GM12878 (cell line): Measurements from ENCODE around the gene RPL22. TPM values are rescaled to one million over a fixed set of nuclear protein-coding genes. Genes with fewer than 3 reads are reported as not detected.

Experiments used
- ATAC-seq: fragments of 200-7000 bp; cut with Tn5 transposase; 3 replicates; pipeline ENCODE4 v1.9.1; 2020; ENCODE audit warnings: mild to moderate bottlenecking, moderate library complexity
- BruUV-seq: library from RNA; stranded (reverse); fragments of 400-500 nt; replicated peaks from 2 replicates; lab custom pipeline; 2021; lab: Mats Ljungman, UMichigan
- CTCF ChIA-PET: fragments of 300-600 bp; sonication (Branson Sonifier 250); formaldehyde crosslinking; extraction: SDS; loops from one replicate; lab custom pipeline; 2021; ENCODE audit warnings: inconsistent platforms; lab: Yijun Ruan, JAX
- POLR2A ChIA-PET: fragments of 350-600 bp; formaldehyde crosslinking; extraction: SDS; loops from one replicate; lab custom pipeline; 2021; ENCODE audit warnings: inconsistent platforms; lab: Charles Lee
- RAD21 ChIA-PET: fragments of 300-600 bp; sonication (Branson Sonifier 250); formaldehyde crosslinking; loops from one replicate; lab custom pipeline; 2023; ENCODE audit warnings: antibody characterized with exemption; ENCODE audit not compliant: unreplicated experiment; lab: Charles Lee
- SMC1A ChIA-PET: fragments of 300-600 bp; sonication (Branson Sonifier 250); formaldehyde crosslinking; loops from one replicate; lab custom pipeline; 2023; ENCODE audit not compliant: unreplicated experiment, uncharacterized antibody; lab: Charles Lee
- DNase-seq: peaks from one replicate; pipeline ENCODE4 v3.0.0-alpha.2; 2011; ENCODE audit warnings: low read depth, low spot score
- FAIRE-seq: peaks from 3 replicates; lab custom pipeline; 2011; peaks lifted over from hg19 to GRCh38; lab: Jason Lieb, UNC
- H2AFZ ChIP-seq: 2 replicates; pipeline ENCODE4 v1.6.0; 2011; ENCODE audit warnings: low read depth, low read length, control low read depth; ENCODE audit not compliant: control insufficient read depth
- H3K27ac ChIP-seq: 2 replicates; pipeline ENCODE4 v1.5.1; 2011; ENCODE audit warnings: control low read depth; ENCODE audit not compliant: control insufficient read depth, insufficient read depth
- H3K27me3 ChIP-seq, 2 experiments: replicated peaks in 1 of 2; 2 replicates each; pipeline versions ENCODE4 v1.6.0 to v1.6.1; 2011; ENCODE audit warnings: low read length in 1 of 2; ENCODE audit not compliant: control insufficient read depth in 2 of 2, insufficient read depth in 2 of 2
- H3K36me3 ChIP-seq, 2 experiments: 2 replicates each; pipeline ENCODE4 v1.5.1; 2011; ENCODE audit warnings: low read length in 1 of 2; ENCODE audit not compliant: control insufficient read depth in 2 of 2, insufficient read depth in 2 of 2
- H3K4me1 ChIP-seq: 2 replicates; pipeline ENCODE4 v1.6.1; 2011; ENCODE audit warnings: mild to moderate bottlenecking, low read length, moderate library complexity, mixed read lengths; ENCODE audit not compliant: control insufficient read depth, insufficient read depth
- H3K4me2 ChIP-seq: 2 replicates; pipeline ENCODE4 v1.6.0; 2011; ENCODE audit warnings: control low read depth; ENCODE audit not compliant: control insufficient read depth, insufficient read depth
- H3K4me3 ChIP-seq: fragments of 200-600 bp; sonication (generic); 2 replicates; pipeline ENCODE4 v1.5.1; 2016
- H3K79me2 ChIP-seq: 2 replicates; pipeline ENCODE4 v1.6.0; 2011; ENCODE audit warnings: low read length; ENCODE audit not compliant: control insufficient read depth, insufficient read depth
- H3K9ac ChIP-seq: 2 replicates; pipeline ENCODE4 v1.8.0; 2011; ENCODE audit warnings: low read length, control low read depth, mixed read lengths; ENCODE audit not compliant: control insufficient read depth, insufficient read depth
- H3K9me3 ChIP-seq: replicated peaks from 3 replicates; pipeline ENCODE4 v1.5.1; 2011; ENCODE audit warnings: mild to moderate bottlenecking, low read length; ENCODE audit not compliant: control insufficient read depth, insufficient read depth
- H4K20me1 ChIP-seq: 2 replicates; pipeline ENCODE4 v1.6.0; 2011; ENCODE audit not compliant: control insufficient read depth, insufficient read depth
- CBX3 ChIP-seq: fragments of 200-600 bp; sonication (generic); IDR thresholded peaks from 2 replicates; pipeline ENCODE4 v1.6.1; 2016; ENCODE audit warnings: low read depth, borderline replicate concordance
- CHD2 ChIP-seq: IDR thresholded peaks from 2 replicates; pipeline ENCODE4 v1.6.1; 2011; ENCODE audit warnings: low read depth, low read length, improper control_type of control experiment, borderline replicate concordance
- CREB1 ChIP-seq: IDR thresholded peaks from 2 replicates; pipeline ENCODE4 v1.6.1; 2012; ENCODE audit warnings: low read depth, mild to moderate bottlenecking, inconsistent platforms
- EZH2 ChIP-seq: IDR thresholded peaks from 2 replicates; pipeline ENCODE4 v1.6.1; 2012; ENCODE audit warnings: low read depth, mild to moderate bottlenecking, control low read depth, inconsistent platforms, low read length, borderline replicate concordance; ENCODE audit not compliant: control insufficient read depth
- FOXM1 ChIP-seq: IDR thresholded peaks from 2 replicates; pipeline ENCODE4 v1.6.1; 2012; ENCODE audit warnings: low read depth, mild to moderate bottlenecking, inconsistent platforms, low read length, moderate library complexity
- HDAC2 ChIP-seq: fragments of 200-600 bp; sonication (generic); IDR thresholded peaks from 2 replicates; pipeline ENCODE4 v1.6.1; 2017
- IKZF2 ChIP-seq, 2 experiments: fragments of 450-650 bp; IDR thresholded peaks; 2 replicates each; pipeline ENCODE4 v1.6.1; 2017; ENCODE audit warnings: mild to moderate bottlenecking in 2 of 2, moderate library complexity in 2 of 2
- KDM1A ChIP-seq: fragments of 200-600 bp; sonication (generic); IDR thresholded peaks from 2 replicates; pipeline ENCODE4 v1.6.1; 2016; ENCODE audit warnings: borderline replicate concordance
- KLF5 ChIP-seq: fragments of 450-650 bp; IDR thresholded peaks from 2 replicates; pipeline ENCODE4 v1.6.1; 2014; ENCODE audit warnings: mild to moderate bottlenecking; ENCODE audit not compliant: partially characterized antibody
- LARP7 ChIP-seq: fragments of 450-650 bp; IDR thresholded peaks from 2 replicates; pipeline ENCODE4 v1.6.1; 2017; ENCODE audit warnings: mild to moderate bottlenecking
- MLLT1 ChIP-seq: fragments of 450-650 bp; IDR thresholded peaks from 2 replicates; pipeline ENCODE4 v1.6.1; 2016; ENCODE audit warnings: mild to moderate bottlenecking
- NFYB ChIP-seq: IDR thresholded peaks from 2 replicates; pipeline ENCODE4 v1.6.1; 2011; ENCODE audit warnings: low read depth, mild to moderate bottlenecking, low read length, improper control_type of control experiment, moderate library complexity; ENCODE audit not compliant: insufficient read depth
- NR2C1 ChIP-seq: fragments of 450-650 bp; IDR thresholded peaks from 2 replicates; pipeline ENCODE4 v1.6.1; 2017; ENCODE audit warnings: antibody characterized with exemption, mild to moderate bottlenecking, moderate library complexity
- SMAD5 ChIP-seq: IDR thresholded peaks from 2 replicates; pipeline ENCODE4 v1.6.1; 2016; ENCODE audit warnings: antibody characterized with exemption, low read depth
- SMC3 ChIP-seq: IDR thresholded peaks from 2 replicates; pipeline ENCODE4 v1.6.1; 2011; ENCODE audit warnings: low read length, improper control_type of control experiment, borderline replicate concordance
- SREBF1 ChIP-seq: IDR thresholded peaks from 2 replicates; pipeline ENCODE4 v1.6.1; 2012; ENCODE audit warnings: mild to moderate bottlenecking, low read length
- ZNF207 ChIP-seq: fragments of 450-650 bp; IDR thresholded peaks from 2 replicates; pipeline ENCODE4 v1.6.1; 2014; ENCODE audit warnings: antibody characterized with exemption, mild to moderate bottlenecking, borderline replicate concordance
- ZNF274 ChIP-seq: IDR thresholded peaks from one replicate; pipeline ENCODE4 v1.8.0; 2011; ENCODE audit not compliant: insufficient read length, insufficient read depth
- ZNF622 ChIP-seq: fragments of 450-650 bp; IDR thresholded peaks from 2 replicates; pipeline ENCODE4 v1.6.1; 2017; ENCODE audit warnings: mild to moderate bottlenecking, inconsistent platforms
- WGBS: methylation state at CpG from one replicate; pipeline ENCODE4 v1.1.6; 2016; ENCODE audit warnings: low lambda C conversion rate; ENCODE audit not compliant: insufficient replicate concordance, insufficient coverage; ENCODE audit errors: missing lambda C conversion rate; 5-methylcytosine and 5-hydroxymethylcytosine counted together
- in situ Hi-C: fragments of 300-500 bp; cut with MboI; formaldehyde crosslinking; loops from 9 replicates; pipeline ENCODE4 v1.14.3; 2018; ENCODE audit warnings: mixed read lengths
- intact Hi-C: fragments of 100-400 bp; cut with micrococcal nuclease; formaldehyde crosslinking; loops from one replicate; pipeline ENCODE4 v1.14.2; 2022; ENCODE audit not compliant: unreplicated experiment
- polyA plus RNA-seq, 11 experiments: library from polyadenylated mRNA; depleted of rRNA in 4 of 11; unstranded in 6 of 11; stranded (reverse) in 5 of 11; fragments of >200 nt; fragmentation: Nextera tagmentation in 4 of 11; fragmentation: Illumina TruSeq in 1 of 11; extraction: Ambion mirVana in 4 of 11; extraction: Trizol in 1 of 11; gene quantifications; 1 replicate in 1 of 11; 2 replicates in 10 of 11; pipeline versions ENCODE4 v1.2.1 to v1.2.3, GENCODE V29; 2011 to 2016; ENCODE audit warnings: inconsistent platforms in 2 of 11, missing spikeins in 2 of 11, low read depth in 1 of 11
- total RNA-seq, 4 experiments: library from RNA; depleted of rRNA in 3 of 4; stranded (reverse); fragments of >200 nt in 3 of 4; fragmentation: Illumina TruSeq in 1 of 4; extraction: Trizol in 1 of 4; gene quantifications; 2 replicates each; pipeline versions ENCODE4 v1.2.1 to v1.2.3, GENCODE V29; 2013 to 2021
- TF ChIP-seq, protein P1 (sequence below): IDR thresholded peaks from 2 replicates; pipeline ENCODE4 v1.6.1; 2012; ENCODE audit warnings: low read depth, low read length, improper control_type of control experiment

Gene RPL22
- total and polyA plus RNA-seq, 10 of the 15 experiments (the other 5 are each of a cell fraction or from before 2014, with no cell fraction given), result 191 to 560 (median 430) TPM

- WGBS, result 25% methylated on average over 4 of the region's 4 CpGs
- intact Hi-C loops, result no loop called here
- Histone ChIP-seq H4K20me1 (no peaks in the 10 kb centered on the region), H3K36me3 (no peaks in the 10 kb centered on the region), H3K27ac (no peak overlapping the region), H3K4me2 (no peak overlapping the region)
- RAD21 ChIA-PET, result no interaction called here
- BruUV-seq, result no TSS peak
- TF ChIP-seq NR2C1 (no peak), KLF5 (no peak), MLLT1 (no peak), CBX3 (no peak), IKZF2 (IDR thresholded peaks at IDR 0.05) (no peak), SREBF1 (no peak), EZH2 (no peak), FOXM1 (no peak), SMC3 (no peak), SMAD5 (no peak), CHD2 (no peak), NFYB (no peak), LARP7 (no peak), ZNF274 (no peak), CREB1 (no peak), ZNF622 (no peak), KDM1A (no peak), HDAC2 (no peak), ZNF207 (no peak)
- TF ChIP-seq, protein P1, sequence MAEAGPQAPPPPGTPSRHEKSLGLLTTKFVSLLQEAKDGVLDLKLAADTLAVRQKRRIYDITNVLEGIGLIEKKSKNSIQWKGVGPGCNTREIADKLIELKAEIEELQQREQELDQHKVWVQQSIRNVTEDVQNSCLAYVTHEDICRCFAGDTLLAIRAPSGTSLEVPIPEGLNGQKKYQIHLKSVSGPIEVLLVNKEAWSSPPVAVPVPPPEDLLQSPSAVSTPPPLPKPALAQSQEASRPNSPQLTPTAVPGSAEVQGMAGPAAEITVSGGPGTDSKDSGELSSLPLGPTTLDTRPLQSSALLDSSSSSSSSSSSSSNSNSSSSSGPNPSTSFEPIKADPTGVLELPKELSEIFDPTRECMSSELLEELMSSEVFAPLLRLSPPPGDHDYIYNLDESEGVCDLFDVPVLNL, result no peak
- TF ChIP-seq, all 136 proteins: peak for 0
- Histone ChIP-seq H2AFZ (no peak overlapping the region), H3K9me3 (no peaks in the 10 kb centered on the region), H3K9ac (no peak overlapping the region), H3K4me1 (no peaks in the 10 kb centered on the region), H3K4me3 (no peak overlapping the region), H3K79me2 (no peaks in the 10 kb centered on the region), H3K27me3 (no peaks in the 10 kb centered on the region; a peak in 1 of 4 replicates)
- SMC1A ChIA-PET, result no interaction called here
- no peak for ATAC-seq
- CTCF ChIA-PET, result no interaction called here
- in situ Hi-C loops, result no loop called here
- DNase-seq, result no peak
- POLR2A ChIA-PET, result no interaction called here
- FAIRE-seq, result no peak
Measured at GRCh38 chr1:6142734-6143133, 56.7 kb downstream of the RPL22 start.
